ENCODE data around the gene ZRANB3. TPM values are rescaled to one million over a fixed set of nuclear protein-coding genes. Genes with fewer than 3 reads are reported as not detected.

The ZRANB3 gene
- total RNA-seq, 1 donor from 2014 or later, result 18.6 TPM

- no peaks in the 10 kb centered on the region for H3K4me1 Mint-ChIP-seq (ENCODE audit: low read depth)
- H3K27ac Mint-ChIP-seq, result no peak overlapping the region
- no peak for DNase-seq (ENCODE audit: low spot score, unreplicated experiment)
- H3K4me3 Mint-ChIP-seq (ENCODE audit: low read depth), result no peak overlapping the region
- H3K27me3 Mint-ChIP-seq, result no peaks in the 10 kb centered on the region
- TF ChIP-seq, protein P1, sequence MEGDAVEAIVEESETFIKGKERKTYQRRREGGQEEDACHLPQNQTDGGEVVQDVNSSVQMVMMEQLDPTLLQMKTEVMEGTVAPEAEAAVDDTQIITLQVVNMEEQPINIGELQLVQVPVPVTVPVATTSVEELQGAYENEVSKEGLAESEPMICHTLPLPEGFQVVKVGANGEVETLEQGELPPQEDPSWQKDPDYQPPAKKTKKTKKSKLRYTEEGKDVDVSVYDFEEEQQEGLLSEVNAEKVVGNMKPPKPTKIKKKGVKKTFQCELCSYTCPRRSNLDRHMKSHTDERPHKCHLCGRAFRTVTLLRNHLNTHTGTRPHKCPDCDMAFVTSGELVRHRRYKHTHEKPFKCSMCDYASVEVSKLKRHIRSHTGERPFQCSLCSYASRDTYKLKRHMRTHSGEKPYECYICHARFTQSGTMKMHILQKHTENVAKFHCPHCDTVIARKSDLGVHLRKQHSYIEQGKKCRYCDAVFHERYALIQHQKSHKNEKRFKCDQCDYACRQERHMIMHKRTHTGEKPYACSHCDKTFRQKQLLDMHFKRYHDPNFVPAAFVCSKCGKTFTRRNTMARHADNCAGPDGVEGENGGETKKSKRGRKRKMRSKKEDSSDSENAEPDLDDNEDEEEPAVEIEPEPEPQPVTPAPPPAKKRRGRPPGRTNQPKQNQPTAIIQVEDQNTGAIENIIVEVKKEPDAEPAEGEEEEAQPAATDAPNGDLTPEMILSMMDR (IDR thresholded peaks at IDR 0.05; ENCODE audit: unreplicated experiment), result no peak
- H3K36me3 Mint-ChIP-seq (ENCODE audit: insufficient read depth), result peaks cover 11% of the 10 kb centered on the region
- H3K9me3 Mint-ChIP-seq (ENCODE audit: low read depth), result peaks cover 6% of the 10 kb centered on the region
Measured at GRCh38 chr2:135245071-135245470, 285.9 kb downstream of the ZRANB3 start.

- Mint-ChIP-seq H3K4me1 (ENCODE audit: low read depth) (no peaks in the 10 kb centered on the region), H3K36me3 (ENCODE audit: insufficient read depth) (peaks cover 11% of the 10 kb centered on the region), H3K4me3 (ENCODE audit: low read depth) (no peak overlapping the region), H3K27me3 (no peaks in the 10 kb centered on the region), H3K27ac (no peak overlapping the region), H3K9me3 (ENCODE audit: low read depth) (peaks cover 9% of the 10 kb centered on the region)
- DNase-seq (ENCODE audit: low spot score, unreplicated experiment), result no peak
- TF ChIP-seq, protein P1 (IDR thresholded peaks at IDR 0.05; ENCODE audit: unreplicated experiment), result no peak
Measured at GRCh38 chr2:135238651-135239050, 292.4 kb downstream of the ZRANB3 start.

DNA sequence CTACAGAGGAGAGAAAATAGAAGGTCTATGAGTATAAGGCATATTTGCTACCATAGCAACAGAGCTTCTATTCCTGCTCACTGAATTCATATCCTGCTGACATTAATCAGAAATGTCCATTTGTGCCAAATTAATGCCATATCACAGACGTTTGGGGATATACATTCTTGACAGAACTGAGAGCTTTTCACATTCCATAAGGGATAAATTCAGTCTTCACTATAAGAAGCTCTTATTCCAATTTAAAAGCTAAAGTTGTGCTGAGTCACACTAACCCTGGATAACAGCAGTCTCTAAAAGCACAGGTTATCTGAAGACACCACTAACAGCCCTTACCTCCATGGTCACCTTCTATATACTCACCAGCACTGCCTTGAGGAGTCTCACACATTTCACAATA, 300.9 kb downstream of the ZRANB3 start:
- Mint-ChIP-seq H3K36me3 (ENCODE audit: insufficient read depth) (peaks cover 22% of the 10 kb centered on the region), H3K9me3 (ENCODE audit: low read depth) (peaks cover 18% of the 10 kb centered on the region), H3K27me3 (no peaks in the 10 kb centered on the region), H3K4me1 (ENCODE audit: low read depth) (no peaks in the 10 kb centered on the region), H3K27ac (no peak overlapping the region), H3K4me3 (ENCODE audit: low read depth) (no peak overlapping the region)
- DNase-seq (ENCODE audit: low spot score, unreplicated experiment), result no peak
- TF ChIP-seq, protein P1 (IDR thresholded peaks at IDR 0.05; ENCODE audit: unreplicated experiment), result no peak

DNA sequence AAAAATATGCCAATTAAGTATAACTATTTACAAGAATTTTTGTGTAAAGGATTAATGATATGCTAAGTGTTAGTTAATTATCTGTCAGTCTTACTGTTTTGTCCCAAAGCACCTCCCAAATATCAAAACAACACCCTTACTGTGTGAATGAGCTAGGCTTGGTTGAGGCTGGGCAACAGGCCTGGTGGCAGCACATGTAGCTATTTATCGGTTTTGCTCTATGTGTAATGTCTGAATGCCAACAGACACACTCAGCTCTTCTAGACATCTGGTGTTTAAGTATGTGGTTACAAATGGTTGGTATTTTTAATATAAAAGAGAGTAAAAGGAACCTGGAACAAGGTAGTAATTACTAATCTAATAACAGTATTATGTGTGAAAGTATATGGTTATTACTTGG, 303.6 kb downstream of the ZRANB3 start:
- H3K4me1 Mint-ChIP-seq (ENCODE audit: low read depth), result no peaks in the 10 kb centered on the region
- no peak overlapping the region for H3K27ac Mint-ChIP-seq
- H3K27me3 Mint-ChIP-seq, result no peaks in the 10 kb centered on the region
- no peak overlapping the region for H3K4me3 Mint-ChIP-seq (ENCODE audit: low read depth)
- TF ChIP-seq, protein P1 (IDR thresholded peaks at IDR 0.05; ENCODE audit: unreplicated experiment), result no peak
- no peak for DNase-seq (ENCODE audit: low spot score, unreplicated experiment)
- H3K36me3 Mint-ChIP-seq (ENCODE audit: insufficient read depth), result peaks cover 10% of the 10 kb centered on the region
- peaks cover 5% of the 10 kb centered on the region for H3K9me3 Mint-ChIP-seq (ENCODE audit: low read depth)

GRCh38 chr2:135226961-135227360, 304.1 kb downstream of the ZRANB3 start:
- H3K27ac Mint-ChIP-seq, result no peak overlapping the region
- no peaks in the 10 kb centered on the region for H3K4me1 Mint-ChIP-seq (ENCODE audit: low read depth)
- H3K36me3 Mint-ChIP-seq (ENCODE audit: insufficient read depth), result peaks cover 10% of the 10 kb centered on the region
- H3K9me3 Mint-ChIP-seq (ENCODE audit: low read depth), result peaks cover 5% of the 10 kb centered on the region
- no peaks in the 10 kb centered on the region for H3K27me3 Mint-ChIP-seq
- H3K4me3 Mint-ChIP-seq (ENCODE audit: low read depth), result no peak overlapping the region
- TF ChIP-seq, protein P1 (IDR thresholded peaks at IDR 0.05; ENCODE audit: unreplicated experiment), result no peak
- DNase-seq (ENCODE audit: low spot score, unreplicated experiment), result no peak
